WERI-Rb-1 (cell line): ENCODE results near the gene TRPC3.

Experiments used
- DNase-seq: peaks from one replicate; pipeline ENCODE4 v3.0.0-alpha.2; 2020
- H3K27ac ChIP-seq: fragments of 250-450 bp; sonication (Bioruptor Pico); 2 replicates; pipeline ENCODE4 v1.5.1; 2020; ENCODE audit warnings: mild to moderate bottlenecking, moderate library complexity
- H3K27me3 ChIP-seq: fragments of 250-450 bp; sonication (Bioruptor Pico); 2 replicates; pipeline ENCODE4 v1.5.1; 2021; ENCODE audit warnings: mild to moderate bottlenecking, low read depth, moderate library complexity; ENCODE audit not compliant: insufficient read depth, severe bottlenecking
- H3K36me3 ChIP-seq: fragments of 250-450 bp; sonication (Bioruptor Pico); 2 replicates; pipeline ENCODE4 v1.5.1; 2020; ENCODE audit warnings: mild to moderate bottlenecking, moderate library complexity
- H3K4me3 ChIP-seq: 2 replicates; pipeline ENCODE4 v1.5.1; 2011; ENCODE audit warnings: low read depth, mild to moderate bottlenecking, control low read depth, low read length
- H3K9me3 ChIP-seq: fragments of 250-450 bp; sonication (Bioruptor Pico); 2 replicates; pipeline ENCODE4 v1.5.1; 2021; ENCODE audit warnings: mild to moderate bottlenecking, moderate library complexity; ENCODE audit not compliant: severe bottlenecking
- CTCF ChIP-seq: IDR thresholded peaks from 2 replicates; pipeline ENCODE4 v1.5.1; 2011; ENCODE audit warnings: low read depth, mild to moderate bottlenecking, control low read depth, inconsistent platforms, low read length

Gene TRPC3

GRCh38 chr4:121938282-121939092 is 13.4 kb downstream of the TRPC3 start:
- H3K27me3 ChIP-seq: no peaks in the 10 kb centered on the region
- H3K36me3 ChIP-seq: no peaks in the 10 kb centered on the region
- no peaks in the 10 kb centered on the region for H3K9me3 ChIP-seq
- DNase-seq: no peak
- TF ChIP-seq CTCF: no peak
- H3K27ac ChIP-seq: no peak overlapping the region
- no peak overlapping the region for H3K4me3 ChIP-seq

- Histone ChIP-seq H3K27ac (no peak overlapping the region), H3K27me3 (no peaks in the 10 kb centered on the region), H3K9me3 (no peaks in the 10 kb centered on the region), H3K36me3 (no peaks in the 10 kb centered on the region), H3K4me3 (no peak overlapping the region)
- DNase-seq: no peak
- no peak for TF ChIP-seq CTCF
Measured at GRCh38 chr4:121936101-121936500, 15.8 kb downstream of the TRPC3 start.

GRCh38 chr4:121934635-121935034 is 17.2 kb downstream of the TRPC3 start:
- Histone ChIP-seq H3K9me3 (no peaks in the 10 kb centered on the region), H3K4me3 (no peak overlapping the region), H3K27ac (no peak overlapping the region), H3K36me3 (no peaks in the 10 kb centered on the region), H3K27me3 (no peaks in the 10 kb centered on the region)
- no peak for TF ChIP-seq CTCF
- DNase-seq: no peak

- no peak for TF ChIP-seq CTCF
- Histone ChIP-seq H3K27me3 (no peaks in the 10 kb centered on the region), H3K9me3 (no peaks in the 10 kb centered on the region), H3K36me3 (no peaks in the 10 kb centered on the region), H3K4me3 (no peak overlapping the region), H3K27ac (no peak overlapping the region)
- DNase-seq: no peak
Measured at GRCh38 chr4:121932212-121932974, 19.5 kb downstream of the TRPC3 start.

GRCh38 chr4:121930304-121930703 is 21.6 kb downstream of the TRPC3 start:
- Histone ChIP-seq H3K9me3 (no peaks in the 10 kb centered on the region), H3K4me3 (no peak overlapping the region), H3K27me3 (no peaks in the 10 kb centered on the region), H3K27ac (no peak overlapping the region), H3K36me3 (no peaks in the 10 kb centered on the region)
- no peak for DNase-seq
- no peak for TF ChIP-seq CTCF
